HUES48 (cell line): ENCODE data around the gene TMEM219.
A peak's percentile ranks its signal among the peaks of the same experiment; 100 is the strongest.

Experiments used
- H3K27ac ChIP-seq: one replicate; pipeline ENCODE4 v1.7.0; 2013; ENCODE audit warnings: low read depth, low read length, inconsistent platforms
- H3K27me3 ChIP-seq: 2 replicates; pipeline ENCODE4 v1.6.1; 2013; ENCODE audit warnings: mild to moderate bottlenecking, low read length; ENCODE audit not compliant: control insufficient read depth, insufficient read depth
- H3K36me3 ChIP-seq: 2 replicates; pipeline ENCODE4 v1.6.1; 2013; ENCODE audit warnings: low read length; ENCODE audit not compliant: control insufficient read depth, insufficient read depth
- H3K4me1 ChIP-seq: 2 replicates; pipeline ENCODE4 v1.6.1; 2013; ENCODE audit warnings: mild to moderate bottlenecking, low read length; ENCODE audit not compliant: control insufficient read depth, insufficient read depth
- H3K4me3 ChIP-seq: 2 replicates; pipeline ENCODE4 v1.5.1; 2013; ENCODE audit warnings: mild to moderate bottlenecking, low read depth, low read length
- H3K9ac ChIP-seq: 2 replicates; pipeline ENCODE4 v1.6.1; 2013; ENCODE audit warnings: mild to moderate bottlenecking, low read depth, low read length, moderate library complexity
- H3K9me3 ChIP-seq: 2 replicates; pipeline ENCODE4 v1.6.1; 2013; ENCODE audit warnings: low read length; ENCODE audit not compliant: control insufficient read depth, insufficient read depth

TMEM219 gene

DNA sequence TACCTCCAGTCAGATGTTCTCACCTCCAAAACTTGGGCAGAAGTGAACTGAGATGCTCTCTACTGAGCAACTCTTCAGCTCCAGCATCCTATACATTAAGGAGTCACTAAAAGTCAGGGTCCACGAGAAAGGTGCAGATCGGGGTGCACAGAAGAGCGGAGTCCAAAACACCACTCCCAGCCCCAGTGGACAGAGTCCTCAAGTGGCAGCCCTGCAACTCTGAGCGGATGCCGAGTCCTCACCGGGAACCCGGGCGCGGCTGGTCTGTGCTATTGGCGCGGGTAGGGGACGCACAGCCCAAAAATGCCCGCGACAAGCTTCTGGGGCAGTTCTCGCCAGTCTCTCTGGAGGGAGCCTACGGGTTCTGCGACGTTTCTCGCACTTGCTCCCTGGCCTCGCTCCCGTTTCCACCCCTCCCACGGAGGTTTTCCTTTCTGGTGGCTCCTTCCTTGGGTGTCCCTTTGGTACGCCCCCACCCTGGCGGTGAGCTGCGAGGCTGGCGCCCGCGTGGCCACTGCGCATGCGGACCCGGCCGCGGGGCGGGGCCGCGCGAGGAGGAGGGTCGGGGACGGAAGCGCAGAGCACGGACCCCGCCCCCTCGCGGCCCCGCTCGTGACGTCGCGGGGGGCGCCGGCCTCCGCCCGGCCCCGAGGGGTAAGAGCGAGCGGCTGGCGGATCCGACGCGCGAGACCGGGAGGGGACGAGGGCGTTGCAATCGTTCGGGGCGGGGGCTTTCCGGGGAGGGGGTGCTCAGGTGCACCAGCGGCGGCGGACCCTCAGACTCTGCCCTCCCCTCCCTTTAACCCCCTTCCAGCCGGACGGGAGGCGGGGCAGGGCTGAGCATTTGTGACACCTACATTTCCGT is at the start of gene TMEM219:
Gene TMEM219, plus strand, starts transcription at position 601 of the 865 bp plus-strand sequence. CDS start 1,065 bp downstream, outside the sequence.
- Histone ChIP-seq H3K27me3 (no peaks in the 10 kb centered on the region), H3K4me1 (peaks cover 6% of the 10 kb centered on the region), H3K9ac (peak within 1 kb of the TSS; percentile 87), H3K27ac (peak within 1 kb of the TSS; percentile 53), H3K36me3 (0 out of 2 replicates have a peak, but pooled peaks cover 7% of the 10 kb centered on the region), H3K9me3 (no peaks in the 10 kb centered on the region), H3K4me3 (peak within 1 kb of the TSS; percentile 89)

DNA sequence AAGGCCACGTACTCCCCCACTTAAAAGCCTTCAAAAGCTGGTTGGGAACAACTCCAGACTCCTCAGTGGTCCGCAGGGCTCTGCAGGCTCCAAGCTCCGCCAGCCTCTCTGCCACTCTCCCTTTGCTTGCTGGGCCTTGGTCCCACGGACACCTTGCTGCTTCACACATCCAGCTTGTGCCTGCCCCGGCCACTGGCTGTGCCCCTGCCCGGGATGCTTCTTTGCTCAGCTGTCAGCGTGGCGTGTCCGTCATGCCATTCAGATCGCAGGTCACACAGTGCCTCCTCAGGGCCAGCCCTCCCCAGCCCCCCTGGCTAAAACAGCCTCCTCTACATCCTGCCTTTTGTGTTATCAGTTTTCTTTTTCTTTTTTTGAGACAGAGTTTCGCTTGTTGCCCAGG is 49.8 kb upstream of the TMEM219 start:
- Histone ChIP-seq H3K9me3 (no peaks in the 10 kb centered on the region), H3K4me1 (no peaks in the 10 kb centered on the region), H3K9ac (no peak overlapping the region), H3K36me3 (peaks cover 4% of the 10 kb centered on the region; the same call in 1 of the 2 replicates), H3K4me3 (no peak overlapping the region), H3K27ac (no peak overlapping the region), H3K27me3 (no peaks in the 10 kb centered on the region)

DNA sequence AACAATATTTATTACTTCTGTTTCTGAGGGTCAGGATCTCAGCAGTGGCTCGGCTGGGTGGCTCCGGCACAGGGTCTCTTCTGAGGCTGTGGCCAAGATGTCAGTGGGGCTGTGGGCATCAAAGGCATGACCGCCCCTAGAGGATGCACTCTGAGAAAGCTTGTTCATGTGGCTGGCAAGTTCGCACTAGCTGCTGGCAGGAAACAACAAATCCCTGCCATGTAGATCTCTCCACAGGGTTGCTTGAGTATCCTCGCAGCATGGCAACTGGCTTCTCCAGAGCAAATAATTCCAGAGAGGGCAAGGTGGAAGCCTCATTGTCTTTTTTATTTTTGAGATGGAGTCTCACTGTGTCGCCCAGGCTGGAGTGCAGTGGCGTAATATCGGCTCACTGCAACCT is 48.4 kb upstream of the TMEM219 start:
- Histone ChIP-seq H3K36me3 (peaks cover 8% of the 10 kb centered on the region; the same call in 1 of the 2 replicates), H3K27ac (no peak overlapping the region), H3K27me3 (no peaks in the 10 kb centered on the region), H3K9me3 (no peaks in the 10 kb centered on the region), H3K9ac (no peak overlapping the region), H3K4me3 (no peak overlapping the region), H3K4me1 (no peaks in the 10 kb centered on the region)

DNA sequence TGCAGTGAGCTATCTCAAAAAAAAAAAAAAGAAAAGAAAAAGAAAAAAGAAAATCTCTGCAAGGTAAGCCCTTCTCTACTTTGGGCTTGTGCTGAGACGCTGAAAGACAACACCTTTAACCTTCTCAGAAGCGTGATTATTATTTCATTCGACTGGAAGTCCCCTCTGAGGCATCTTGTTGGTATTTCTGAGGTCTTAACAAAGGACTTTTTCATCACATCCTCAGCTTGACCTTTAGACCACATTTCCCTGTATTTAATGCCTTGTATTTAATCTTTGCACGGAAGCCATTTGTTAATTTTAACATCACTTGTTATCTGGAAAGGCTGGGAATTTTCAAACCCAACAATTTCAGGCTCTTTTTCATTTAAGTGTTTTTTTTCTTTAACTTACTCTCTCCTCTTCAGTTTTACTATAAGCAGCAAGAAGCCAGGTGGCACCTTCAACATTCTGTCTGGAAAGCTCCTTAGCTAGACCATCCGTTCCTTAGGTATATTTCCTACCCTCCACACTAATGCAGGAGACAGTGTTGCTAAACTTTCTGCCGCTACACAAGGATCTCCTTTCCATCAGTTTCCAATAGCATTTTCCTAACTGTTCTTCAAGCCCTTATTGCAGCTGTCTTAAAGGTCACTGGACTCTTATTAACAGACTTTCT is 46.2 kb upstream of the TMEM219 start:
- Histone ChIP-seq H3K9ac (no peak overlapping the region), H3K27me3 (no peaks in the 10 kb centered on the region), H3K27ac (no peak overlapping the region), H3K4me3 (no peak overlapping the region), H3K9me3 (no peaks in the 10 kb centered on the region), H3K36me3 (peaks cover 16% of the 10 kb centered on the region), H3K4me1 (no peaks in the 10 kb centered on the region)

DNA sequence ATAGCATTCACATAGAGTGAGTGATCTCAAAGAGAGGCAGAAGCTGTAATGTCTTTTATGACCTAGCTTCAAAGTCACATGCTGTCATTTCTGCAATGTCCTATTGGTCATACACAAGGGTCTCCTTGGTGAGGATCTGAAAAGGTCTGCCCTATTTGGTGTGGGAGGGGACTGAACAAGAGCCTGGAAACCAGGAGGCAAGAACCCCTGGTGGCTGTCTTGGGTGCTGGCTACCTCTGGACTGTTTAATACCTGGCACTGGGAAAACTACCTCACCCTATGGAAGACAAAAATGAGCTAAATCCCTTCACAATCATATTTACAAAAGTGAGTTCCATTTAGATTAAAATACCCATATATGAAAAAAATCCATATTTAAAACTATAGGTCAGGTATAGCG is 44.9 kb upstream of the TMEM219 start:
- no peaks in the 10 kb centered on the region for H3K27me3 ChIP-seq
- peaks cover 26% of the 10 kb centered on the region for H3K36me3 ChIP-seq
- no peak overlapping the region for H3K9ac ChIP-seq
- H3K4me3 ChIP-seq = no peak overlapping the region
- H3K4me1 ChIP-seq = no peaks in the 10 kb centered on the region
- H3K27ac ChIP-seq = no peak overlapping the region
- no peaks in the 10 kb centered on the region for H3K9me3 ChIP-seq

- no peak overlapping the region for H3K9ac ChIP-seq
- H3K27me3 ChIP-seq = no peaks in the 10 kb centered on the region
- peaks cover 38% of the 10 kb centered on the region for H3K36me3 ChIP-seq
- no peaks in the 10 kb centered on the region for H3K9me3 ChIP-seq
- H3K27ac ChIP-seq = no peak overlapping the region
- no peak overlapping the region for H3K4me3 ChIP-seq
- H3K4me1 ChIP-seq = peaks cover 3% of the 10 kb centered on the region; the same call in 1 of the 2 replicates
These were observed 41.4 kb upstream of the TMEM219 start for GRCh38 chr16:29920288-29921033.

DNA sequence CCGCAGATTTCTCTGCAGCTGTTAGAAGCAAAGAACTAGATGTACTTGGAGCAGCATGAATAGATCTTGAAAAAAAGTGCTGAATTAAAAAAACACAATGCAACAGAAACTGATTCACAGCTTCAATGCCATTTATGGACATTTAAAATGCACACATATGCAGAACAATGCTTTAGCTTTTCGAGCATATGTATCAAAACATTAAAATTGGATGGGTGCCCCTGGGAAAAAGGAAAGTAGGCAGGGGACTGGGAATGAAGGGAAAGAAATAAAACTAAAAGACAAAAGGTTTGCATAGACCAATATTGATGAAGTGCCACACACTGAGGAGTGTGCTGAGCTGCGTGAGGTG is 40.9 kb upstream of the TMEM219 start:
- peaks cover 38% of the 10 kb centered on the region for H3K36me3 ChIP-seq
- no peaks in the 10 kb centered on the region for H3K9me3 ChIP-seq
- no peak overlapping the region for H3K4me3 ChIP-seq
- H3K27ac ChIP-seq = no peak overlapping the region
- peaks cover 3% of the 10 kb centered on the region; the same call in 1 of the 2 replicates for H3K4me1 ChIP-seq
- no peak overlapping the region for H3K9ac ChIP-seq
- H3K27me3 ChIP-seq = no peaks in the 10 kb centered on the region

GRCh38 chr16:29922326-29922725 is 39.6 kb upstream of the TMEM219 start:
- peaks cover 11% of the 10 kb centered on the region for H3K4me1 ChIP-seq
- H3K4me3 ChIP-seq = no peak overlapping the region
- no peak overlapping the region for H3K9ac ChIP-seq
- no peaks in the 10 kb centered on the region for H3K9me3 ChIP-seq
- H3K36me3 ChIP-seq = peaks cover 38% of the 10 kb centered on the region
- H3K27ac ChIP-seq = no peak overlapping the region
- no peaks in the 10 kb centered on the region for H3K27me3 ChIP-seq

GRCh38 chr16:29922986-29923501 is 38.8 kb upstream of the TMEM219 start:
- H3K27me3 ChIP-seq = no peaks in the 10 kb centered on the region
- peaks cover 36% of the 10 kb centered on the region for H3K36me3 ChIP-seq
- no peaks in the 10 kb centered on the region for H3K9me3 ChIP-seq
- H3K4me3 ChIP-seq = no peak overlapping the region
- no peak overlapping the region for H3K27ac ChIP-seq
- no peak overlapping the region for H3K9ac ChIP-seq
- H3K4me1 ChIP-seq = peaks cover 15% of the 10 kb centered on the region

- peaks cover 26% of the 10 kb centered on the region for H3K36me3 ChIP-seq
- H3K4me3 ChIP-seq = peak overlapping the region; percentile 84
- peak overlapping the region; percentile 94 for H3K27ac ChIP-seq
- no peak overlapping the region for H3K9ac ChIP-seq
- no peaks in the 10 kb centered on the region for H3K9me3 ChIP-seq
- H3K4me1 ChIP-seq = peaks cover 15% of the 10 kb centered on the region
- H3K27me3 ChIP-seq = no peaks in the 10 kb centered on the region
These were observed 36.6 kb upstream of the TMEM219 start for GRCh38 chr16:29925105-29925756.
